Fibroblast of lung (primary cell): Measurements from ENCODE around the gene ATP1A3.

ENCODE experiments used
- CTCF ChIP-seq, 2 donors: IDR thresholded peaks in 1 of 2; conservative IDR thresholded peaks in 1 of 2; 1 replicate in 1 of 2; 2 replicates in 1 of 2; pipeline ENCODE4 v1.5.1; 2011 to 2012; ENCODE audit warnings: low read length in 2 of 2, control low read depth in 1 of 2, inconsistent platforms in 1 of 2, low read depth in 1 of 2, mild to moderate bottlenecking in 1 of 2
- EZH2 ChIP-seq: IDR thresholded peaks from 2 replicates; pipeline ENCODE4 v1.5.1; 2012; ENCODE audit warnings: low read length, control low read depth, mild to moderate bottlenecking; ENCODE audit errors: missing control alignments

GRCh38 chr19:41958367-41959055, 35.5 kb downstream of the ATP1A3 start:
- TF ChIP-seq EZH2 (no peak), CTCF (conservative IDR thresholded peaks at IDR 0.05 in 1 of 2, IDR thresholded peaks at IDR 0.05 in 1 of 2; ENCODE audit: low read depth in 1 of 2, low read length in 2 of 2) (no peak)
